HG03442 (cell line): ENCODE measurements around the gene AFAP1.

ENCODE experiments used
- ATAC-seq: cut with Tn5 transposase; IDR thresholded peaks from one replicate; pipeline ENCODE4 v1.9.1; 2021; ENCODE audit warnings: mild to moderate bottlenecking, moderate library complexity; ENCODE audit not compliant: unreplicated experiment

Gene AFAP1

GRCh38 chr4:7868892-7869471 is 70.7 kb downstream of the AFAP1 start:
- ATAC-seq: no peak

GRCh38 chr4:7868436-7868775 is 71.3 kb downstream of the AFAP1 start:
- ATAC-seq: no peak

DNA sequence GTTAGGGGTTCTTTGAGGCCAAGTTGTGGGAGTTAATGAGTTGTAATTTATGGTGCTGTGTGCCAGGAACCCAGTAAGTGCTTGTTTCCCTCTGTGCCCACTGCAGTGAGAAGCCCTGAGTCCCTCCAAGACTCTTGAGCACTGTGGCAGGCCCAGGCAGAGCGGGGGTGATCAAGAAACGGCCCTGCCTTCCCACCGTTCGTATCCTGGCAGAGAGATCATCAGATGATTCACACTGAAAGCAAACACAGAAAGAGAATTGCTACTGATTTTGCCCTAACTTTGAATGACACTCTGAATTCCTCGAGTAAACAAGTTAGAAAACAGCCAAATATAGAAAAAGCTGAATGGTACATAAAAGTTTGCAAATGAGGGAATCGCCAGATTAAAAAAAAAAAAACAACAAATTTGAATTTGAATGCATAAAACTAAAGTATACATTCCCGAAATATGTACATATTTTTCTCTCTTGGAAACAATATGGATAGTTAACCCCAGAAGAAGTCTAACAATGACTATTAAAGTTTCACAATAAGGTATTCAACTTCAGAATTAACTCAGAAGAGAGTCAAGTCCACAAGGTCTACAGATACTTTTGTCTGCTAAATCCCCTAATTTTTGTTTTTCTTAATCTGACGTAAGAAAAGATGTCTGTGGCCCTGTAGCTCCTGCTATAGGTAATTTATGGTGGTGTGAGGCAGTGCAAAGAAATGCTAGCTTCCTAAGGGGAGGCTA is 71.8 kb downstream of the AFAP1 start:
- ATAC-seq: no peak

DNA sequence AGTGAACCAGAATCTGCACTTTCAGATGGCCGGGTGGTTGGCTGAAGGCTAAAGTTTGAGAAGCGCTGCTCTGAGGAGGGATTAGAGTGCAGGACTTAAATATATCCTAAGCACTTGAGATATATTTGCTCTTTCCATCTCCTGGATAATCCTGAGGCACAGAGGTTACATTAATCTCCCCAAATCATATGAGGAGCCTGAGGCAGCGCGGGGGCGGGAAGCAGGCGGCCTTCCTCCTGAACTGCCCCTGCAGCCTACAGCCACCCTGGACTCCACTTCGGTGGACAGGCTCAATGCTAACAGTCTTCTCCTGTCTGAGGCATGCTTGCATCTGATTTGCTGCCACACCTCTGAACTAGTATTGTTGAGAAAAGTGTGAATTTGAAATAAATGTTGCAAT is 72.5 kb downstream of the AFAP1 start:
- ATAC-seq: no peak

DNA sequence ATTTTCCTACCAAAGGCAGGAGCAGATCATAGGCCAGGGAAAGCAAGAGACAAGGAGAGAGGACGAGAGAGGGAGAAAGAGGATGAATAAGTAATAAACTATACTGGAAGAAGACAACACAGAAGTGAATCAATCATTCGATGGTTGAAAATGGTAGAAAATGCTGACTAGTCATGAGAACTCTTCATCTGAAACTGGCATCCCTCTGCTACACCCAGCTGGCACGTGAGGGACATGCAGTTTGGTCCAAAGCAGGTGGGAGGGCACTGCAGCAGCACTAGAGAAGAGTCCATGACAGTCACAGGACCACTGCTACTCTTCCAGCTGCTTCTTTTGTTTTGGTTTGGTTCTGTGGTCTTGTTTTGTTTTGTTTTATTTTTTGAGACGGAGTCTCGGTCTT is 74.1 kb downstream of the AFAP1 start:
- no peak for ATAC-seq

DNA sequence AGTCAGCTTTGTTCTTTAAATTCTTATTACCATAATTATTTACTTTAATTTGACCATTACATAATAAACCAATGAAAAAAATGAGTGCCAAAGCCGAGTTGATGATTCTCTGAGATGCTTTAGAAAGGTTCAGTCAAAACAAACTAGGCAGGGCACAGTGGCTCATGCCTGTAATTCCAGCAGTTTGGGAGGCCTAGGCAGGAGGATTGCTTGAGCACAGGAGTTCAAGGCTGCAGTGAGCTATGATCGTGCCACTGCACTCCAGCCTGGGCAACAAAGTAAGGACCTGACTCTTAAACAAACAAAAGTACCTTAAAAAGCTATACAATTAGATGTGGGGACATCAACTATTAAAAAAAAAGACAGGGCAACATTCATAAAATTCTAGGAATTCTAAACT is 75.0 kb downstream of the AFAP1 start:
- no peak for ATAC-seq

DNA sequence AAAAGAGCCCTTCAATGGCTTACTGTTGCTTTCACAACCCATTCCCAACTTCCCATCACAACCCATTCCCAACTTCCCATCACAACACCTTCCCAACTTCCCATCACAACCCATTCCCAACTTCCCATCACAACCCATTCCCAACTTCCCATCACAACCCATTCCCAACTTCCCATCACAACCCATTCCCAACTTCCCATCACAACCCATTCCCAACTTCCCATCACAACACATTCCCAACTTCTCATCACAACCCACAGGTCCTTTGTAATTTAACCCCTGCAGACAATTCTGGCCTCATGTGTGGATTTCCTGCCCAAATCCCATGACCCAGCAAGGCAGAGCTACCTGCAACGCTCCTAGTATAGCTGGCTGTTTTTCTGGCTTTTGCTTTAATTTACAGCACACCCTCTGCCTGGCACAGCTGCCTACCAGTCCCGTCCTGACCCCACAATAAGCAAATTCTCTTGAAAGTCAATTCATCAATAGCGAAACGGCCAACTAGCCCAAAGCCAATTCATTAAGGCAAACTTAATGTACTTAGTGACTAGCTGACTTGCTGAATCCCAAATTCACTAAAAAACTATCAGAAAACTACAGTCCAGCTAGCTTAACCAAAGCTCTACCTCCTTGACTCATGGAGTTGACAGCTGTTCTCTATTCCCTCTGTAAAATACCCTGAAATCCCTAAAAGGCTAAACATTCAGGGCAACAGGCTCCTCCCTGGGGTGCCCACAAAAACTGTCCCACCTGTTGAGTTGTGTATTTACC is 75.6 kb downstream of the AFAP1 start:
- ATAC-seq: no peak

DNA sequence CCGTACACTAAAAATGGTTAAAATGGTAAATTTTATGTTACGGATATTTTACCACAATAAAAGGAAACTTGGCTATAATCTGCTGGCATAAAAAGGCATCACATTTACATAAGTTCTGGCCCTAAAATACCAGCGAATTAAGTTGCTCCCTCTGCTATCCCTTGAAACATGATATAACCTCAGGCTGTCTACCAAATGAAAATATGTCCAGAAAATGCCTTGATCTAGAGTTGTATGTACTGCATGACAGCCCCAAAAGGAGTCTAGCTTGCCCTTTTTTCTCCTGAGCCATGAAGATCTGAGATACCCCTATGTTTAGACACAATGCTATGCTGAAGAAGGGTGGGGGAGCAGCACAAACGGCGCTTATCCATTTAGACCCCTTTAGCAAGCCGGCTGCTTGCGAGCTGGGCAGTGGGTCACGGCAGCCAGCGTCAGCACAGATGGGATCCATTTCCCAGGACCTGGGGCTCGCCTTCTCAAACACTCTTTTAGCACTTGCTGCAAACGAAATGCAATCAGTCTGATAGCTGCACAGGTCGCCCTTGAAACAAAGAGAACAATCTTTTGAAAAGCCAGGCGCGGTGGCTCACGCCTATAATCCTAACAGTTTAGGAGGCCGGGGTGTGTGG is 77.0 kb downstream of the AFAP1 start:
- ATAC-seq: no peak

- no peak for ATAC-seq
These were observed 78.2 kb downstream of the AFAP1 start for GRCh38 chr4:7861440-7861881.

- no peak for ATAC-seq
These were observed 79.0 kb downstream of the AFAP1 start for GRCh38 chr4:7860600-7861163.

DNA sequence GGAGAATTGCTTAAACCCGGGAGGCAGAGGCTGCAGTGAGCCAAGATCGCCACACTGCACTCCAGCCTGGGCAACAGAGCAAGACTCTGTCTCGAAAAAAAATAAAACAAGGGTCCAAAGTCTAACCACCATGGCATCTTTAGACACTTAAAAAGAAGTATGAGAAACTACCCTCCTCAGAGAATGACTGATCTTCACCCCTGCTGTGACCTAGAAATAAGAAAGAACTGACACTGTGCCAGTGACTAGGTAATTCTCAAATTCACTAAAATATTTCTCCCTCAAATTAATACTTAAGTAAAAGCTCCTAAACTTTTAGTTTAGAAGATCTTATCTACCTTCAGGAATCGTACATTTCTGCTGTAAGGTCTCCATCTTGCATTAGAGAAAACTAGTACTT is 80.3 kb downstream of the AFAP1 start:
- no peak for ATAC-seq

GRCh38 chr4:7858498-7858897 is 81.2 kb downstream of the AFAP1 start:
- no peak for ATAC-seq

DNA sequence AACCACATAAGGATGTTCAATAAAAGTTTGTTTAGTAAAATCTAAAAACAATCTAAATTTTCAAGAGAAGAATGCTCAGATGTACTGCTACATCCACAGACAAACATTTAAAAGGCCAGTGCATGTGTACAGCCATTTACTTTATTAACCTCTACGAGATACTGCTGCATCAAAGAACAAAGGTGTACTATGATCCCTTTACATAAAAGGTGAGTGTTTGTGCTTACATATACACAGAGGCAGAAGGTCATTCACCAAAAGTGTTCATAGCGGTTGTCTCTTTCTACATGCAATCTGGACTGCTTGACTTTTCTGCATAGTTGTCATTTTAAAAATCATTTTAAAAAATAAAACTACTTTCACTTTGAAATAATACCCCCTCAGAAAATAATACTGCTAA is 81.7 kb downstream of the AFAP1 start:
- ATAC-seq: no peak

- no peak for ATAC-seq
These were observed 82.4 kb downstream of the AFAP1 start for GRCh38 chr4:7857238-7857701.

- no peak for ATAC-seq
These were observed 83.9 kb downstream of the AFAP1 start for GRCh38 chr4:7855731-7856130.

DNA sequence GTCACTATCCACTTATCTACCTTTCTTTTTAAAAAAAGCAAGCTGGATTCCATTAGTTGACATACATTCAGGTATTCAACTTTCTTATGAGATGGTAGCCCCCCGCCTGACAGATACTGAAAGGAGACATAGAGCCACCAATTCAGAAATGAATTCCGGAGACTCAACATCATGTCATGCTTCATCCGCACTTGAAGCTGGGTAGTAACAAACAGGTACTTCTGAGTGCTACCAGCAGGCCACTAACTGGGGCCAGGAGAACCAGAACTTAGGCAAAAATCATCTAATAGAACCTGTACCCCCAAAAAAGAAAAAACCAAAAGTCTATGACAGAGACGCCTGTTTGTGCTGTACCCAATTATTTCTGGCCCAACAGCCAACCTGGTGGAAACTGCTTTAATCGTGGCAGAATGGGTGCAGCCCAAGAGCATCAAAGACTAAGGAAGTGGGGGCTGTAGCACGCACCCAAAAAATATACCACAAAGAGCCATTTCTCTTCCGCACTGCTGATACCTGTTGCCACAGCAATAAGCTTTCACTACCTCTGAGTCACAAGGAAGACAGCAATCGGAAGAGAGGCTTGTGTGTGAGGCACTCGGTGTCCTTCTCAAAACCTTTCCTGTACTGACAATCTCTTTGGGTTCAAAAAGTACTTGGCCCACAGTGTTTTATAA is 84.8 kb downstream of the AFAP1 start:
- ATAC-seq: no peak

- no peak for ATAC-seq
These were observed 85.4 kb downstream of the AFAP1 start for GRCh38 chr4:7854216-7854615.

GRCh38 chr4:7853271-7853670 is 86.4 kb downstream of the AFAP1 start:
- ATAC-seq: no peak

DNA sequence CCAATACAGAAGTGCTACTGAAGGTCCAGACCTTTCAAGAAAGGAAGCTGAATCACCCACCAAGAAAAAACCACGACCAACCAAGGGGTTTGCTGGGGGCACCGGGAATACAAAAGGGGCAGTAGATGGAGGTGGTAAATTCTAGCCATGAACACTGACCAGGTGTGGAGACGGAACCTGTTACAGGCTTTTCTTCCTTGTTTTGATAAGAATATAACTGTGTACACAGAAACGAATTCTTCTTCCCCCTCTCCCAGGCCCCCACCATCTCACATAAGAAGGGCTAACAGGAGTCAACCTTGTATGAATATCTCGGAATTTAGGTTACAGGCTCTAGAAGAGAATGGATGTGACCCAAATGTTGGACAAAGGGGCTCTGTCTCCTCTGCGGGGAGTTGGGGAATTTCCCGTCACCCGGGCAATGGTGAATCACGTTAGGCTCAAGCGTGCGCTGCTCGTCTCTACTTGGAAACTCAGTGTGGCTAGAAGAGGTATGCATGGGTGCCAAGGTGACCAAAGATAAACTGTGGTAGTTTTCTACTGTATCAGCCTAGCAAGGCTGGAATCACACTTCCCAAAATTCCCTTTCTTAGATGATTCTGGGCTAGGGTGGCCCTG is 87.0 kb downstream of the AFAP1 start:
- no peak for ATAC-seq

GRCh38 chr4:7850489-7850888 is 89.2 kb downstream of the AFAP1 start:
- no peak for ATAC-seq
